Transverse colon (tissue), 4 donors: ENCODE results near the gene ACKR4. TPM values are rescaled to one million over a fixed set of nuclear protein-coding genes. Genes with fewer than 3 reads are reported as not detected.
A peak's percentile ranks its signal among the peaks of the same experiment; 100 is the strongest.
"Not testable (repeated sequence)": the region's sequence is repeated elsewhere in the genome, so short reads cannot be mapped to it uniquely, and the experiment has no call there.

ENCODE experiments used
- DNase-seq: peaks from one replicate; pipeline ENCODE4 v3.0.0-alpha.2; 2019
- H3K27ac ChIP-seq, 4 donors: fragments of 200-600 bp; sonication (generic); 2 replicates each; pipeline ENCODE4 v1.5.1; 2016 to 2018; ENCODE audit warnings: inconsistent platforms in 4 of 4
- H3K27me3 ChIP-seq: fragments of 200-600 bp; sonication (generic); 2 replicates; pipeline ENCODE4 v1.5.1; 2017; ENCODE audit warnings: inconsistent platforms
- H3K36me3 ChIP-seq, 4 donors: fragments of 200-600 bp; sonication (generic); 2 replicates each; pipeline ENCODE4 v1.5.1; 2017 to 2019; ENCODE audit warnings: inconsistent platforms in 4 of 4
- H3K4me1 ChIP-seq, 4 donors: fragments of 200-600 bp; sonication (generic); 2 replicates each; pipeline ENCODE4 v1.5.1; 2017 to 2020; ENCODE audit warnings: inconsistent platforms in 4 of 4
- H3K4me3 ChIP-seq, 4 donors: fragments of 200-600 bp; sonication (generic); 1 replicate in 1 of 4; 2 replicates in 3 of 4; pipeline versions ENCODE4 v1.5.1 to v1.6.1; 2017 to 2019; ENCODE audit warnings: inconsistent platforms in 4 of 4
- H3K9me3 ChIP-seq, 2 donors: fragments of 200-600 bp; sonication (generic); 2 replicates each; pipeline ENCODE4 v1.5.1; 2017 to 2019; ENCODE audit warnings: inconsistent platforms in 2 of 2
- EP300 ChIP-seq: sonication (generic); formaldehyde crosslinking; IDR thresholded peaks from one replicate; pipeline ENCODE4 v1.6.1; 2017; ENCODE audit warnings: antibody characterized with exemption, low read depth
- POLR2A ChIP-seq: fragments of 450-650 bp; IDR thresholded peaks from one replicate; pipeline ENCODE4 v1.6.1; 2016; ENCODE audit warnings: antibody characterized with exemption, mild to moderate bottlenecking, moderate library complexity
- POLR2AphosphoS5 ChIP-seq, 3 donors: sonication (generic); formaldehyde crosslinking; IDR thresholded peaks; one replicate each; pipeline ENCODE4 v1.6.1; 2016; ENCODE audit warnings: antibody characterized with exemption in 3 of 3
- WGBS, 2 donors: methylation state at CpG; one replicate each; pipeline ENCODE4 v1.1.5; 2018; ENCODE audit warnings: low coverage in 1 of 2; 5-methylcytosine and 5-hydroxymethylcytosine counted together
- in situ Hi-C, 4 donors: fragments of 200-750 bp; cut with MboI; loops; one replicate each; pipeline versions ENCODE4 v1.15.0 to v1.15.1; 2017; ENCODE audit warnings: low sequenced_read_pairs in 3 of 4, low pct_ligation_motif_present in 1 of 4, low pct_unique_long_range_greater_than_20kb in 1 of 4
- intact Hi-C: fragments of 100-400 bp; cut with DNase I; formaldehyde crosslinking; loops from one replicate; pipeline ENCODE4 v1.15.1; 2023; ENCODE audit warnings: low total_unique reads
- total RNA-seq, 4 donors: library from RNA; depleted of rRNA; stranded (reverse); fragments of >200 nt; gene quantifications; one replicate each; pipeline ENCODE4 v1.1.0, GENCODE V29; 2016
- TF ChIP-seq, protein P1 (sequence below), 5 experiments: fragments of 200-600 bp in 3 of 5; fragments of 450-650 bp in 2 of 5; sonication (generic) in 3 of 5; IDR thresholded peaks; 1 replicate in 2 of 5; 2 replicates in 3 of 5; pipeline ENCODE4 v1.5.1; 2016 to 2017; ENCODE audit warnings: antibody characterized with exemption in 5 of 5, inconsistent platforms in 3 of 5, mild to moderate bottlenecking in 2 of 5, moderate library complexity in 1 of 5

The ACKR4 gene
- total RNA-seq, 4 donors from 2014 or later: 0.95 to 1.4 TPM; not detected in 2

DNA sequence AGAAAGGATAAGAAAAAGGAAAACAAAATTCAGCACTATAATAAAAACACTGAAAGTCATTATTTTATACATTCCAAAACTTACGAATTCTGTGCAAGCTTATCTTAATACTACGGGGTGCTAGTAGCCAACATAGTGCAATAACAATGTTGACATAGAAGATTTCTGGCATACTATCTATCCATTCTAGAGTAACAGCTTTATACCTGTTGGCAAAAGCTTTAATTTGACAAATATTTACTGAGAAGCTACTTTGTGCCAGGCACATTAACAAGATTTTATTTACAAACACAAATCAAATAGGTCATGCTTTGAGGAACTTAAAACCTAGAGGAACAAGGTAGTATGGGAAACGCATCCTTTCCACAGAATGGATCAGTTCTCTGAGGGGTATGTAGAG is 1.1 kb downstream of the ACKR4 start:
- intact Hi-C loops (no loop called here), in situ Hi-C loops (no loop called here)
- Histone ChIP-seq H3K4me3 (peak overlapping the region in 1 of 4 donors; percentile 16), H3K27ac (no peak overlapping the region), H3K27me3 (no peaks in the 10 kb centered on the region), H3K9me3 (no peaks in the 10 kb centered on the region), H3K4me1 (peaks cover 0 to 13% (median 4%) of the 10 kb centered on the region in 4 donors), H3K36me3 (no peaks in the 10 kb centered on the region)
- WGBS, 2 donors: 61 to 72% methylated on average over 3 of the region's 3 CpGs
- DNase-seq: no peak
- TF ChIP-seq EP300 (no peak), POLR2A (no peak), POLR2AphosphoS5 (IDR thresholded peaks at IDR 0.05) (no peak)
- TF ChIP-seq, protein P1, sequence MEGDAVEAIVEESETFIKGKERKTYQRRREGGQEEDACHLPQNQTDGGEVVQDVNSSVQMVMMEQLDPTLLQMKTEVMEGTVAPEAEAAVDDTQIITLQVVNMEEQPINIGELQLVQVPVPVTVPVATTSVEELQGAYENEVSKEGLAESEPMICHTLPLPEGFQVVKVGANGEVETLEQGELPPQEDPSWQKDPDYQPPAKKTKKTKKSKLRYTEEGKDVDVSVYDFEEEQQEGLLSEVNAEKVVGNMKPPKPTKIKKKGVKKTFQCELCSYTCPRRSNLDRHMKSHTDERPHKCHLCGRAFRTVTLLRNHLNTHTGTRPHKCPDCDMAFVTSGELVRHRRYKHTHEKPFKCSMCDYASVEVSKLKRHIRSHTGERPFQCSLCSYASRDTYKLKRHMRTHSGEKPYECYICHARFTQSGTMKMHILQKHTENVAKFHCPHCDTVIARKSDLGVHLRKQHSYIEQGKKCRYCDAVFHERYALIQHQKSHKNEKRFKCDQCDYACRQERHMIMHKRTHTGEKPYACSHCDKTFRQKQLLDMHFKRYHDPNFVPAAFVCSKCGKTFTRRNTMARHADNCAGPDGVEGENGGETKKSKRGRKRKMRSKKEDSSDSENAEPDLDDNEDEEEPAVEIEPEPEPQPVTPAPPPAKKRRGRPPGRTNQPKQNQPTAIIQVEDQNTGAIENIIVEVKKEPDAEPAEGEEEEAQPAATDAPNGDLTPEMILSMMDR (IDR thresholded peaks at IDR 0.05): no peak

DNA sequence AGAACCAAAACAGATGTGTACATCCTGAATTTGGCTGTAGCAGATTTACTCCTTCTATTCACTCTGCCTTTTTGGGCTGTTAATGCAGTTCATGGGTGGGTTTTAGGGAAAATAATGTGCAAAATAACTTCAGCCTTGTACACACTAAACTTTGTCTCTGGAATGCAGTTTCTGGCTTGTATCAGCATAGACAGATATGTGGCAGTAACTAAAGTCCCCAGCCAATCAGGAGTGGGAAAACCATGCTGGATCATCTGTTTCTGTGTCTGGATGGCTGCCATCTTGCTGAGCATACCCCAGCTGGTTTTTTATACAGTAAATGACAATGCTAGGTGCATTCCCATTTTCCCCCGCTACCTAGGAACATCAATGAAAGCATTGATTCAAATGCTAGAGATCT is 3.5 kb downstream of the ACKR4 start:
- H3K27me3 ChIP-seq, in situ Hi-C loops, H3K27ac ChIP-seq, intact Hi-C loops, DNase-seq, H3K4me3 ChIP-seq, H3K9me3 ChIP-seq, H3K36me3 ChIP-seq: not testable (repeated sequence)
- 60% methylated on average over 1 of the region's 1 CpG; no CpG with 5 or more reads in 1 of the 2 donors for WGBS, 2 donors
- H3K4me1 ChIP-seq: peaks cover 0 to 10% (median 4%) of the 10 kb centered on the region in 4 donors

DNA sequence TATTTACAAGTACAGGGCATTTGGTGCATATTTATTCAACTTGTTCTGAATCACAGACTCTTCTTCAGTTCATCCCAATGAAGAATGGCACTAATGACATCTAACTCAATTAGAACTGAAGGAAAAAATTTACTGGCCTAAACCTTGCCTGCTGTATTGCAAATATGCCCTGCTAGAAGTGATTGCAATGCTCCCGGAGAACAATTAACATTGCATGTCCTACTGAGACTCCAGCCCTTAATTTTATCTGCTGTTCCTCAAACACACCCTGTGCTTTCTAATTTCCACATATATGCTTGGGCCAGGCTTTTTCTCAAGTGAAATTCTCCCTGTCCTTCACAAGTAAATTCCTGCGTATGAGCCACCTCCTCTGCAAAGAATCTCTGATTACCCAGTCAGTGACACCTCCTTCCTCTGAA is 8.3 kb downstream of the ACKR4 start:
- no peaks in the 10 kb centered on the region for H3K36me3 ChIP-seq
- WGBS, 2 donors: 71 to 88% methylated on average over 2 of the region's 2 CpGs
- in situ Hi-C loops: no loop called here

DNA sequence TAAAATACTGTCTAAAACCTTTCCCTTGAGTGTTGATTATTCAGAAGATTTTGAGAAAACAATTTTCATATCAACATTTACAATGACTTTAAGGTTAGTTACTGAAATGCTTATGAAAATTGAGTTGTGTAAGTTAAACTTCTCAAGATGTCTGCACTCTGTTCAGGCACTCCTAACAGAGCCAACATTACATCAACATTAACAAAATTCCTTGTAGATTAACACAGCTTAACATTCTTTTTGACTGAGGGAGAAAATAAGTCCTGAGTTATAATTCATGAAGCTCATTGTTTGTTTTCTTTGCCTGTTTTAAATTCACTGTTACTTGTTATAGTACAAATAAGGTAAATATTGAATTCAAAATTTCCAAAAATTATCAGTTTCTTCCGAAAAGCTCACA is 9.0 kb downstream of the ACKR4 start:
- DNase-seq: no peak
- in situ Hi-C loops: no loop called here
- TF ChIP-seq, protein P1 (IDR thresholded peaks at IDR 0.05): no peak
- TF ChIP-seq POLR2AphosphoS5 (IDR thresholded peaks at IDR 0.05) (no peak), EP300 (no peak), POLR2A (no peak)
- 83 to 85% methylated on average over 1 of the region's 1 CpG for WGBS, 2 donors
- Histone ChIP-seq H3K27me3 (no peaks in the 10 kb centered on the region), H3K4me3 (no peak overlapping the region), H3K4me1 (no peaks in the 10 kb centered on the region), H3K27ac (peak overlapping the region in 1 of 4 donors; percentile 16), H3K36me3 (no peaks in the 10 kb centered on the region), H3K9me3 (no peaks in the 10 kb centered on the region)
- intact Hi-C loops: no loop called here

More for the DNA sequence above, 8.3 kb downstream of the ACKR4 start:
- H3K4me3 ChIP-seq: no peak overlapping the region
- intact Hi-C loops: no loop called here
- H3K27ac ChIP-seq: peak overlapping the region in 1 of 4 donors; percentile 16
- TF ChIP-seq EP300 (no peak), POLR2AphosphoS5 (IDR thresholded peaks at IDR 0.05) (no peak), POLR2A (no peak)
- TF ChIP-seq, protein P1 (IDR thresholded peaks at IDR 0.05): no peak
- H3K9me3 ChIP-seq: no peaks in the 10 kb centered on the region
- no peak for DNase-seq
- no peaks in the 10 kb centered on the region for H3K4me1 ChIP-seq
- no peaks in the 10 kb centered on the region for H3K27me3 ChIP-seq

DNA sequence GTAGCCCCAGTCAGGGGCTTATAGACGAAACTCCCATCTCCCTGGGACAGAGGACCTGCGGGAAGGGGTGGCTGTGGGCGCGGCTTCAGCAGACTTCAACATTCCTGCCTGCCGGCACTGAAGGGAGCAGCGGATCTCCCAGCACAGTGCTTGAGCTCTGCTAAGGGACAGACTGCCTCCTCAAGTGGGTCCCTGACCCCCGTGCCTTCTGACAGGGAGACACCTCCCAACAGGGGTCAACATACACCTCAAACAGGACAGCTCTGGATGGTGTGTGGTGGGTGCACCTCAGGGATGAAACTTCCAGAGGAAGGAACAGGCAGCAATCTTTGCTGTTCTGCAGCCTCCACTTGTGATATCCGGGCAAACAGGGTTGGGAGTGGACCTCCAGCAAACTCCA is 9.6 kb downstream of the ACKR4 start:
- WGBS, 2 donors: 91 to 100% methylated on average over 1 to 7 of the region's 8 CpGs
- H3K9me3 ChIP-seq, H3K27ac ChIP-seq, in situ Hi-C loops, H3K27me3 ChIP-seq, intact Hi-C loops, H3K4me1 ChIP-seq, H3K36me3 ChIP-seq, DNase-seq, H3K4me3 ChIP-seq: not testable (repeated sequence)

DNA sequence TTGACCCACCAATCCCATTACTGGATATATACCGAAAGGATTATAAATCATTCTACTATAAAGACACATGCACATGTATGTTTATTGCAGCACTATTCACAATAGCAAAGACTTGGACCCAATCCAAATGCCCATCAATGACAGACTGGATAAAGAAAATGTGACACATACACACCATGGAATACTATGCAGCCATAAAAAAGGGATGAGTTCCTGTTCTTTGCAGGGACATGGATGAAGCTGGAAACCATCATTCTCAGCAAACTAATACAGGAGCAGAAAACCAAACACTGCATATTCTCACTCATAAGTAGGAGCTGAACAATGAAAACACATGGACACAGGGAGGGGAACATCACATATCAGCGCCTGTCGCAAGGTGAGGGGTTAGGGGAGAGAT is 18.2 kb downstream of the ACKR4 start:
- H3K27me3 ChIP-seq, H3K27ac ChIP-seq, in situ Hi-C loops, H3K4me3 ChIP-seq, DNase-seq, H3K9me3 ChIP-seq, intact Hi-C loops, H3K36me3 ChIP-seq, H3K4me1 ChIP-seq: not testable (repeated sequence)
- WGBS, 2 donors: 90 to 94% methylated on average over 2 to 3 of the region's 3 CpGs
